PC-9 (cell line): Measurements from ENCODE around the gene COL5A1.

Experiments used
- CTCF ChIP-seq: fragments of 200-600 bp; sonication (generic); conservative IDR thresholded peaks from 2 replicates; pipeline ENCODE4 v1.6.1; 2017; ENCODE audit warnings: mixed run types, antibody characterized with exemption, mild to moderate bottlenecking, moderate library complexity
- EZH2 ChIP-seq: fragments of 200-600 bp; sonication (generic); IDR thresholded peaks from 2 replicates; pipeline ENCODE4 v1.8.0; 2017; ENCODE audit warnings: antibody characterized with exemption, low read depth

GRCh38 chr9:134628354-134628736 is 13.3 kb upstream of the COL5A1 start:
- TF ChIP-seq CTCF (no peak), EZH2 (no peak)
